Erythroblast (primary cell): Measurements from ENCODE around the gene GOLGA6L2.

Source experiments
- GATA1 ChIP-seq: IDR thresholded peaks from 2 replicates; pipeline ENCODE4 v1.6.1; 2011; ENCODE audit warnings: low read depth, mild to moderate bottlenecking, control low read depth, low read length, moderate library complexity
- POLR2A ChIP-seq: IDR thresholded peaks from 2 replicates; pipeline ENCODE4 v1.6.1; 2011; ENCODE audit warnings: mild to moderate bottlenecking, low read length

GRCh38 chr15:23420806-23421575, 26.1 kb downstream of the GOLGA6L2 start:
- TF ChIP-seq POLR2A (no peak), GATA1 (no peak)
